ENCODE results near the gene PAIP2. TPM values are rescaled to one million over a fixed set of nuclear protein-coding genes. Genes with fewer than 3 reads are reported as not detected.

The PAIP2 gene
- total RNA-seq, 4 donors from 2014 or later = 13.8 to 67.3 (median 36.5) TPM

GRCh38 chr5:139297439-139298133 lies 44.1 kb upstream of the PAIP2 start:
- H3K27ac ChIP-seq = no peak overlapping the region
- intact Hi-C loops (cut with DNase I; ENCODE audit: low total_unique reads) (loop anchor here (10.0 kb wide), 1 partner anchor 723 kb away; the partner anchor contains the start of gene HSPA9), in situ Hi-C loops (cut with MboI; ENCODE audit: low pct_ligation_motif_present in 1 of 4, low pct_unique_long_range_greater_than_20kb in 1 of 4, low sequenced_read_pairs in 3 of 4) (no loop called here)
- H3K4me3 ChIP-seq = no peak overlapping the region
- no peak for TF ChIP-seq POLR2AphosphoS5 (IDR thresholded peaks at IDR 0.05)
- no peak for TF ChIP-seq CTCF (IDR thresholded peaks at IDR 0.05)
- no peak for TF ChIP-seq EP300 (IDR thresholded peaks at IDR 0.05; ENCODE audit: low read depth)
- no peak for TF ChIP-seq POLR2A (IDR thresholded peaks at IDR 0.05)
- H3K4me1 ChIP-seq = peaks cover 41 to 82% (median 62%) of the 10 kb centered on the region in 4 donors
- H3K27me3 ChIP-seq = no peaks in the 10 kb centered on the region
- 65% methylated on average over 2 of the region's 2 CpGs for WGBS, 2 donors (ENCODE audit: low coverage in 1 of 2)
- no peaks in the 10 kb centered on the region for H3K36me3 ChIP-seq
- no peak for DNase-seq
- H3K9me3 ChIP-seq = no peaks in the 10 kb centered on the region

- intact Hi-C loops (cut with DNase I; ENCODE audit: low total_unique reads) = loop anchor here (10.0 kb wide), 1 partner anchor 723 kb away; the partner anchor contains the start of gene HSPA9
Observed at GRCh38 chr5:139298242-139298641, 43.4 kb upstream of the PAIP2 start.

GRCh38 chr5:139299486-139299885 lies 42.2 kb upstream of the PAIP2 start:
- in situ Hi-C loops (cut with MboI; ENCODE audit: low pct_ligation_motif_present in 1 of 4, low pct_unique_long_range_greater_than_20kb in 1 of 4, low sequenced_read_pairs in 3 of 4) (no loop called here), intact Hi-C loops (cut with DNase I; ENCODE audit: low total_unique reads) (loop anchor here (10.0 kb wide), 1 partner anchor 725 kb away; the partner anchor contains the start of gene HSPA9)
- WGBS, 2 donors (ENCODE audit: low coverage in 1 of 2) = 37 to 57% methylated on average over 4 of the region's 4 CpGs
- Histone ChIP-seq H3K9me3 (no peaks in the 10 kb centered on the region), H3K4me3 (no peak overlapping the region), H3K27me3 (no peaks in the 10 kb centered on the region), H3K27ac (no peak overlapping the region), H3K4me1 (peaks cover 46 to 96% (median 66%) of the 10 kb centered on the region in 4 donors), H3K36me3 (no peaks in the 10 kb centered on the region)
- TF ChIP-seq POLR2AphosphoS5 (IDR thresholded peaks at IDR 0.05) (no peak), EP300 (IDR thresholded peaks at IDR 0.05; ENCODE audit: low read depth) (no peak), POLR2A (IDR thresholded peaks at IDR 0.05) (no peak), CTCF (IDR thresholded peaks at IDR 0.05) (no peak)
- DNase-seq = no peak

More at GRCh38 chr5:139298242-139298641, 43.4 kb upstream of the PAIP2 start:
- TF ChIP-seq POLR2A (IDR thresholded peaks at IDR 0.05) (no peak), EP300 (IDR thresholded peaks at IDR 0.05; ENCODE audit: low read depth) (no peak), POLR2AphosphoS5 (IDR thresholded peaks at IDR 0.05) (no peak), CTCF (IDR thresholded peaks at IDR 0.05) (no peak)
- no peak overlapping the region for H3K27ac ChIP-seq
- H3K4me1 ChIP-seq = peaks cover 41 to 83% (median 59%) of the 10 kb centered on the region in 4 donors
- H3K36me3 ChIP-seq = no peaks in the 10 kb centered on the region
- H3K9me3 ChIP-seq = no peaks in the 10 kb centered on the region
- in situ Hi-C loops (cut with MboI; ENCODE audit: low pct_ligation_motif_present in 1 of 4, low pct_unique_long_range_greater_than_20kb in 1 of 4, low sequenced_read_pairs in 3 of 4) = no loop called here
- H3K27me3 ChIP-seq = no peaks in the 10 kb centered on the region
- WGBS, 2 donors (ENCODE audit: low coverage in 1 of 2) = 55 to 64% methylated on average over 11 of the region's 11 CpGs
- no peak for DNase-seq
- no peak overlapping the region for H3K4me3 ChIP-seq

GRCh38 chr5:139301808-139302499 lies 39.7 kb upstream of the PAIP2 start:
- peaks cover 38 to 100% (median 61%) of the 10 kb centered on the region in 4 donors for H3K4me1 ChIP-seq
- intact Hi-C loops (cut with DNase I; ENCODE audit: low total_unique reads) = no loop called here
- no peak overlapping the region for H3K4me3 ChIP-seq
- H3K36me3 ChIP-seq = no peaks in the 10 kb centered on the region
- no peaks in the 10 kb centered on the region for H3K9me3 ChIP-seq
- in situ Hi-C loops (cut with MboI; ENCODE audit: low pct_ligation_motif_present in 1 of 4, low pct_unique_long_range_greater_than_20kb in 1 of 4, low sequenced_read_pairs in 3 of 4) = no loop called here
- no peak for TF ChIP-seq POLR2AphosphoS5 (IDR thresholded peaks at IDR 0.05)
- TF ChIP-seq POLR2A (IDR thresholded peaks at IDR 0.05) = no peak
- no peak for TF ChIP-seq CTCF (IDR thresholded peaks at IDR 0.05)
- TF ChIP-seq EP300 (IDR thresholded peaks at IDR 0.05; ENCODE audit: low read depth) = no peak
- DNase-seq = no peak
- no peaks in the 10 kb centered on the region for H3K27me3 ChIP-seq
- 56 to 64% methylated on average over 7 of the region's 7 CpGs for WGBS, 2 donors (ENCODE audit: low coverage in 1 of 2)
- H3K27ac ChIP-seq = no peak overlapping the region

Measured in transverse colon (tissue), 4 donors.